GM21786 (cell line): ENCODE measurements around the gene WDR45.

Source experiments
- ATAC-seq: cut with Tn5 transposase; IDR thresholded peaks from one replicate; pipeline ENCODE4 v1.9.1; 2021; ENCODE audit not compliant: unreplicated experiment

WDR45 gene

GRCh38 chrX:49053223-49054072, 26.2 kb downstream of the WDR45 start:
- ATAC-seq = no peak

GRCh38 chrX:49043987-49044281, 35.8 kb downstream of the WDR45 start:
- ATAC-seq = no peak

GRCh38 chrX:49043220-49043986, 36.3 kb downstream of the WDR45 start, which contains the start of gene TFE3:
Gene TFE3, minus strand, starts transcription at chrX:49043357. Its CDS starts 131 bp downstream, at chrX:49043226.
- ATAC-seq = peak; percentile 83

- ATAC-seq = no peak
These were observed 37.0 kb downstream of the WDR45 start for GRCh38 chrX:49042581-49043219.

- ATAC-seq = no peak
These were observed 37.7 kb downstream of the WDR45 start for GRCh38 chrX:49041744-49042580.

- no peak for ATAC-seq
These were observed 39.2 kb downstream of the WDR45 start for GRCh38 chrX:49040376-49040955.

- ATAC-seq = no peak
These were observed 39.9 kb downstream of the WDR45 start for GRCh38 chrX:49039598-49040375.

GRCh38 chrX:49037883-49038475, 41.7 kb downstream of the WDR45 start:
- no peak for ATAC-seq

- no peak for ATAC-seq
These were observed 49.4 kb downstream of the WDR45 start for GRCh38 chrX:49030283-49030682.

GRCh38 chrX:49029876-49030275, 49.8 kb downstream of the WDR45 start:
- ATAC-seq = no peak
